ENCODE data around the gene SPTBN5.

SPTBN5 gene

GRCh38 chr15:41932101-41932500 is 38.2 kb upstream of the SPTBN5 start:
- TF ChIP-seq CTCF (IDR thresholded peaks at IDR 0.05; ENCODE audit: extremely low read depth, missing control alignments) = no peak
- DNase-seq (ENCODE audit: low spot score) = no peak

DNA sequence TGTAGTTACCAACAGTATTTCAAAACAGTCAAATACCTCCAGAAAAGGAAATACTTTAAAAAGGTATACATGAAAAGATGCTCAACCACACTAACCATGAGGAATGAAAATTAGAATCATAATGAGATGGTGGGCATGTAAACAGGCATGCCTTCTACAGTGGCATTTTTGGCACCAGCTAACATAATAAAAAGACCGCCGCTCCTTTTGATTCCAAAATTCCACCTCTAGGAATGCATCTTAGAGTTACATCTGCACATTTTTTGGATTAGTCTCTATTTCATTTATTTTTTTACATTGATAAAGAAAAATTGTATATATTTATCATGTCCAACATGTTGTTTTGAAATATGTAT is 37.0 kb upstream of the SPTBN5 start:
- no peak for DNase-seq (ENCODE audit: low spot score)
- no peak for TF ChIP-seq CTCF (IDR thresholded peaks at IDR 0.05; ENCODE audit: extremely low read depth, missing control alignments)

DNA sequence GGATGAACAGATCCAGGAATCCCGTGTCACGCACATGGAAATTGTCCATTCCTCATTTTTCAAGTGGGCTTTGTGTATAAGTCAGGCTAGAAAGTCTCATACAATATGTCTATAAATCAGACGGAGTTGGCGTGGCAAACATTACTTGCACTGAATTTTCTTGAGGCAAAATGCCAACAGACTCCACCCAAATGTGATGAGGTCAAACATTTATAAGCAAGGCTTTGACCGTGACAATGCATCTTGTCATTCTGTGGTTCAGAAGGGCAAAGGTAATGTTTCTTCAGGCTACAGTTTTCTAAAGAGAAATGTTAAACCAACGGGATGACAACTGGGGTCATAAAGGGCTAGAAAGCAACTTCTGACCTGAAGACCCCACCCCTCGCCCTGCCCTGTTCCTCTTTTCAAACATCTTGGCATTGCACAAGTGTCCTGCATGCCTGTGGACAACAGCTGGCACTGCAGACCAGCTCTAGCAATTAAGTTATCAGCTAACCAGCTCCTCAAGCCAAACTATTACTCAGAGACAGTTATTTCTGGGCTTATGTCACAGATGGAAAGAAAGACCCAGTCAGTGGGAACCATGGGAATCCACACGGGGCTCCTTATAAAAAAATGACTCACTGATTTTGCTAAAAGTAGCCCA is 36.5 kb upstream of the SPTBN5 start:
- TF ChIP-seq CTCF (IDR thresholded peaks at IDR 0.05; ENCODE audit: extremely low read depth, missing control alignments) = no peak
- no peak for DNase-seq (ENCODE audit: low spot score)

- DNase-seq (ENCODE audit: low spot score) = peak; percentile 65
- no peak for TF ChIP-seq CTCF (IDR thresholded peaks at IDR 0.05; ENCODE audit: extremely low read depth, missing control alignments)
These were observed 35.1 kb upstream of the SPTBN5 start for GRCh38 chr15:41928637-41929620.

- no peak for TF ChIP-seq CTCF (IDR thresholded peaks at IDR 0.05; ENCODE audit: extremely low read depth, missing control alignments)
- no peak for DNase-seq (ENCODE audit: low spot score)
These were observed 34.2 kb upstream of the SPTBN5 start for GRCh38 chr15:41928100-41928499.

DNA sequence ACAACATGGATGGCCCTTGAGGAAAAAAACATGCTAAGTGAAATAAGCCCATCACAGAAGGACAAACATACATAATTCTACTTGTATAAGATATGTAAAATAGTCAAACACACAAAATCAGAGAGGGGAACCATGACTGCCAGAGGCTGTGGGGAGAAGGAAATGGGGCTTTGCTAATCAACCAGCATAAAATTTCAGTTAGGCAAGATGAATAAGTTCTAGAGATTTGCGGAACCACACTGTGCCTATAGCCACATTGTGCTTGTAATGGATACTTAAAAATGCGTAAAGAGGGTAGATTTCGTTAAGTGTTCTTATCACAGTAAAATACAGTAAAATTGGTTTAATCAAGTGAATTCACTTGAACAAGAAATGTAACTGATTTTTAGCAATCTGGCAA is 33.7 kb upstream of the SPTBN5 start:
- no peak for DNase-seq (ENCODE audit: low spot score)
- no peak for TF ChIP-seq CTCF (IDR thresholded peaks at IDR 0.05; ENCODE audit: extremely low read depth, missing control alignments)

All from GM20000 (cell line).